ENCODE measurements around the gene IFNA14. TPM values are rescaled to one million over a fixed set of nuclear protein-coding genes. Genes with fewer than 3 reads are reported as not detected.
"Not testable (repeated sequence)": the region's sequence is repeated elsewhere in the genome, so short reads cannot be mapped to it uniquely, and the experiment has no call there.

IFNA14 gene
- total and polyA plus RNA-seq, 8 donors, result not detected

DNA sequence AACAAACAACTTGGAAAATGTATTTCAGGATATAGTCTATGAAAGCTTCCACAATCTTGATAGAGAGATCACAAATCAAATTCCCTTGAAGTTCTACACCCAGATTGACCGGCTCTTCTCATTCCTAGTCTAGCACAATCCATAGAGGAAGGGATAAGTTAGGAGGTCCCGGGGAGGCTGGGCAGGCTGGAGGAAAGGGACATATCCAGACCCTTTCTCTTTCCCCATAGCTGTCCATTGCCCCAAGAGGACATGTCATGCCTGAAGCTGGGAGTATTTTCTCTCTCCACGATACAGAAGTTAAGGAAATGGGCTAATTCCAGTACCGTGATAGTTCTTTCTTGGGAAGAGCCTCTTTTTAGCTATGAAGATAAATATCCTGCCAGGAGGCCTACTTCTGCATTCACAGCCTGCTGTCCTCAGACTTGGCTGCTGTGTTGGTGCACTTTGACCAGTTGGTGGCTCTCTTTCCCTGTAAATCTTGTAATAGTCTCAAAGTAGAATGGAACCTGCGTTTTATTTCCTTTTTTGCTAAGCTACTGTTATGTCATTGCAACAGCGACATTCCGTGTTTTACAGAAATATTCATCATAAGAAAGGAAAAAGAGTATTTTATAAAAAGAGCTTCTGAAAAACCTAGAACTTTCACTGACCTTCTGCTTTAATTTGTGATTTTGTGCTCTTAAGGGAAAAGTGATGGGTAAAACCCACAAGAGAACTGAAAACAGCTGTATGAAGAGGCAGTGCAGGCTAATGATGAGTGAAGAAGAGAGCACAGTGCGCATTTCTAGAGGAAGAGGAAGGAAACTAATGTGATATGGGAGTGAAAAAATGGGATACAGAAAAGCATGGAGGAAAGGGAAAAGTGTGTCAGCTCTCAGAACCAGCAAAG is 4.1 kb downstream of the IFNA14 start:
- H3K27ac ChIP-seq; H3K9me3 ChIP-seq; H3K4me1 ChIP-seq; H3K27me3 ChIP-seq; H3K4me3 ChIP-seq; intact Hi-C loops (cut with DNase I); H3K36me3 ChIP-seq: not testable (repeated sequence)
- ATAC-seq, result peak; percentile 74
- TF ChIP-seq, protein P1, sequence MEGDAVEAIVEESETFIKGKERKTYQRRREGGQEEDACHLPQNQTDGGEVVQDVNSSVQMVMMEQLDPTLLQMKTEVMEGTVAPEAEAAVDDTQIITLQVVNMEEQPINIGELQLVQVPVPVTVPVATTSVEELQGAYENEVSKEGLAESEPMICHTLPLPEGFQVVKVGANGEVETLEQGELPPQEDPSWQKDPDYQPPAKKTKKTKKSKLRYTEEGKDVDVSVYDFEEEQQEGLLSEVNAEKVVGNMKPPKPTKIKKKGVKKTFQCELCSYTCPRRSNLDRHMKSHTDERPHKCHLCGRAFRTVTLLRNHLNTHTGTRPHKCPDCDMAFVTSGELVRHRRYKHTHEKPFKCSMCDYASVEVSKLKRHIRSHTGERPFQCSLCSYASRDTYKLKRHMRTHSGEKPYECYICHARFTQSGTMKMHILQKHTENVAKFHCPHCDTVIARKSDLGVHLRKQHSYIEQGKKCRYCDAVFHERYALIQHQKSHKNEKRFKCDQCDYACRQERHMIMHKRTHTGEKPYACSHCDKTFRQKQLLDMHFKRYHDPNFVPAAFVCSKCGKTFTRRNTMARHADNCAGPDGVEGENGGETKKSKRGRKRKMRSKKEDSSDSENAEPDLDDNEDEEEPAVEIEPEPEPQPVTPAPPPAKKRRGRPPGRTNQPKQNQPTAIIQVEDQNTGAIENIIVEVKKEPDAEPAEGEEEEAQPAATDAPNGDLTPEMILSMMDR (IDR thresholded peaks at IDR 0.05), result peak in 1 of 2 donors; percentile 29
- peak in 2 of 4 donors; percentile 9 to 42 for DNase-seq

DNA sequence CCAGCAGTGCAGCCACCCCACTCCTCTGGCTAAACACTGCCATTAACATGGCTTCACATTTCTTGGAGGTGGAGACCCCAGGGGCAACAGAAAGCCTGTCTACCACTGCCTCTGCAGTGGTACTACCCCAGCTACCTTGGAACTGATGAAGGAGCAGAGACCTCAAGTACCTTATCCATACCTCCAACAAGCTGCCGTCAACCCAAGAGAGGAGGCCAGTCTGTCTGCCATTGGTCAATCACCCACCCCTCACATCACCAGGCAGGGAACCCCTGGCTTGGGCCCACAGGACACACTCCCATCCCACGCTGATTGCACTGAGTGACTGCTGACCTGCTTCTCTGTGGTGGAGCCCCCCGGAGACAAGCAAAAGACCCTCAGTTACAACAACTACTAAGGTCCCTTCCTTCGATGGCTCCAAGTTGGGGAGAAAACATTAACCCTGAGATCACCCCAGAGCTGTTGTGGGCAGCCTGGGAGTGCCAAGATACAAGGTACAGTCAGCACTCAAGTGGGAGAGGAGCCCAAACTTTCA is 5.6 kb downstream of the IFNA14 start:
- Histone ChIP-seq H3K36me3 (no peaks in the 10 kb centered on the region), H3K27me3 (no peaks in the 10 kb centered on the region), H3K4me3 (no peak overlapping the region), H3K4me1 (no peaks in the 10 kb centered on the region), H3K27ac (no peak overlapping the region), H3K9me3 (no peaks in the 10 kb centered on the region)
- DNase-seq, result no peak
- ATAC-seq, result no peak
- TF ChIP-seq, protein P1 (IDR thresholded peaks at IDR 0.05), result no peak
- intact Hi-C loops (cut with DNase I), result no loop called here

DNA sequence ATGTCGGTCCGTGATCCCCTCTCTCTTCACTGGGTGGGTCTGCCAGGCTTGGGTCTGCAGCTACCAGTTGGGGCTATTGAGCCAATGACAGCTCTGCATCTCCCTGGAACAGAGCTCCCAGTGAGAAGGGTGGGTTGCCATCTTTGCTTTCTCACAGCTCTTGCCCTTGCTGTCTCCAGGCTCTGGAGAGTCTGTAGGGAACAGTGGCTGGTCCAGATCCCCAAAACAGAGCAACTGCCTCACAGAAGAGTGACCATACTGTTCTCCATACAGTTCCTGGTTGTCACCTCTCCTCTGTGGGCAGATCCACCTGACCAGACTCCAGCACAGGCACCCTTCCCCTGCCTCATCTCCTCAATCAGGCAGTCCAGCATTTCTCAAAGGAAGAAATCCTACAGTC is 6.5 kb downstream of the IFNA14 start:
- TF ChIP-seq, protein P1 (IDR thresholded peaks at IDR 0.05), result no peak
- H3K4me1 ChIP-seq, result no peaks in the 10 kb centered on the region
- no peak for ATAC-seq

DNA sequence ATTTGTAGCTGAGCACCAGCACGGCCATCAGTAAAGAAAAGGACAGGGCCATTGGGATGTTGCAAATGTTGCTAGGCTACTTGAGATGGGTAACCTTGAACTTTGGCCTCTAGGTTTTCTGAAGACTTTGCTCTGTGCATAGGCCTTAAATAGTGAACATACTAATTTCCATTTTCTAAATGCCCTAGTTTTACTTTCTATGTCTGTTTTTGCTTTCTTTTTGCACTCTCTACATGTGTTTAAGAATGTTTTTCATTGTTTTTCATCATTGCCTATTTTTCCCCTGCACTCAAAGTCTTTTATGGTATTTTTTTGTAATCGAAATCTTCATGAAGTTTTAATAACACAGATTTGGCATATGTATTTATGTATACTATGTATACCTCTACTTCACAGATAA is 11.7 kb downstream of the IFNA14 start, which contains the start of gene IFNA17:
Gene IFNA17 (minus strand): TSS at position 101 of the 400 bp plus-strand sequence. CDS start 49 bp downstream, at position 52.
- ATAC-seq, result no peak

More for the DNA sequence above, 6.5 kb downstream of the IFNA14 start:
- Histone ChIP-seq H3K36me3 (no peaks in the 10 kb centered on the region), H3K4me3 (no peak overlapping the region), H3K27ac (no peak overlapping the region), H3K27me3 (no peaks in the 10 kb centered on the region), H3K9me3 (no peaks in the 10 kb centered on the region)
- intact Hi-C loops (cut with DNase I), result no loop called here
- no peak for DNase-seq

DNA sequence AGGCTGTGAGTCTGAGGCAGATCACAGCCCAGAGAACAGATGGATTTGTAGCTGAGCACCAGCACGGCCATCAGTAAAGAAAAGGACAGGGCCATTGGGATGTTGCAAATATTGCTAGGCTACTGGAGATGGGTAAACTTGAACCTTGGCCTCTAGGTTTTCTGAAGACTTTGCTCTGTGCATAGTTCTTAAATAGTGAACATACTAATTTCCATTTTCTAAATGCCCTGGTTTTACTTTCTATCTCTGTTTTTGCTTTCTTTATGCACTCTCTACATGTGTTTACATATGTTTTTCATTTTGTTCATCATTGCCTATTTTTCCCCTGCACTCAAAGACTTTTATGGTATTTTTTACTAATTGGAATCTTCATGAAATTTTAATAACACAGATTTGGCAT is 22.6 kb downstream of the IFNA14 start, which contains the start of gene IFNA16:
Gene IFNA16 (minus strand): TSS at position 101 of the 400 bp plus-strand sequence. CDS start 6 bp downstream, at position 95.
- H3K4me3 ChIP-seq; H3K36me3 ChIP-seq; H3K4me1 ChIP-seq; H3K9me3 ChIP-seq; DNase-seq; intact Hi-C loops (cut with DNase I); H3K27me3 ChIP-seq; H3K27ac ChIP-seq; ATAC-seq: not testable (repeated sequence)

More for the DNA sequence above, 11.7 kb downstream of the IFNA14 start, which contains the start of gene IFNA17:
- Histone ChIP-seq H3K36me3 (no peaks in the 10 kb centered on the region), H3K9me3 (no peaks in the 10 kb centered on the region), H3K27ac (no peak within 1 kb of the TSS), H3K27me3 (no peaks in the 10 kb centered on the region), H3K4me1 (no peaks in the 10 kb centered on the region), H3K4me3 (no peak within 1 kb of the TSS)
- no peak for DNase-seq
- intact Hi-C loops (cut with DNase I), result no loop called here
- TF ChIP-seq, protein P1 (IDR thresholded peaks at IDR 0.05), result no peak

All from left lung (tissue), 10 donors.